HG02763 (cell line): ENCODE measurements around the gene CDC25B.
"Not testable (repeated sequence)": the region's sequence is repeated elsewhere in the genome, so short reads cannot be mapped to it uniquely, and the experiment has no call there.

Source experiments
- ATAC-seq: cut with Tn5 transposase; IDR thresholded peaks from one replicate; pipeline ENCODE4 v1.9.1; 2021; ENCODE audit warnings: mild to moderate bottlenecking, moderate library complexity; ENCODE audit not compliant: unreplicated experiment

The CDC25B gene

DNA sequence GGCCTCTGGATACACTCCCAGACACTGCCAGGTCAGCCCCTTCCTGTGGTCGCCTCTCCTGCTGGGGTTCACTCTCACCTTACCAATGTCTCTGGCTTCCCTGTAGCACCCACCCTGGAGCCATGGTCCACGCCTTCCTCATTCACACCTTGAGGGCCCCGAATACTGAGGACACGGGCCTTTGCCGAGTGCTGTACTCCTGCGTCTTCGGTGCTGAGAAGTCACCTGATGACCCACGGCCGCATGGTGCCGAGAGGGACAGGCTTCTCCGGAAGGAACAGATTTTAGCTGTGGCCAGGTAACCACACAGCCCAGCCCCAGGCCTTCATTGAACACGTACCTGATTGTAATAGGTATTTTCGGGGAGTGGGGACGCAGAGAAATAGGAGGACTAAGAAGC, 25.9 kb downstream of the CDC25B start:
- ATAC-seq: no peak

DNA sequence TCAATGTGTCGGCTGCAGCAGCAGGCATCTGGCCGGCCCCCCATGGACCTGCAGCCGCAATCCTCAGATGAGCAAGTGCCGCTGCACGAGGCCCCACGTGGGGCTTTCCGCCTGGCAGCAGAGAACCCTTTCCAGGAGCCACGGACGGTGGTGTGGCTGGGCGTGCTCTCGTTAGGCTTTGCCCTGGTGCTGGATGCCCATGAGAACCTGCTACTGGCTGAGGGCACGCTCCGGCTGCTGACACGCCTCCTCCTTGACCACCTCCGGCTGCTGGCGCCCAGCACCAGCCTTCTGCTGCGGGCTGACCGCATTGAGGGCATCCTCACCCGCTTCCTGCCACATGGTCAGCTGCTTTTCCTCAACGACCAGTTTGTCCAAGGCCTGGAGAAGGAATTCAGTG, 27.8 kb downstream of the CDC25B start:
- no peak for ATAC-seq

- no peak for ATAC-seq
These were observed 29.4 kb downstream of the CDC25B start for GRCh38 chr20:3825526-3825925.

DNA sequence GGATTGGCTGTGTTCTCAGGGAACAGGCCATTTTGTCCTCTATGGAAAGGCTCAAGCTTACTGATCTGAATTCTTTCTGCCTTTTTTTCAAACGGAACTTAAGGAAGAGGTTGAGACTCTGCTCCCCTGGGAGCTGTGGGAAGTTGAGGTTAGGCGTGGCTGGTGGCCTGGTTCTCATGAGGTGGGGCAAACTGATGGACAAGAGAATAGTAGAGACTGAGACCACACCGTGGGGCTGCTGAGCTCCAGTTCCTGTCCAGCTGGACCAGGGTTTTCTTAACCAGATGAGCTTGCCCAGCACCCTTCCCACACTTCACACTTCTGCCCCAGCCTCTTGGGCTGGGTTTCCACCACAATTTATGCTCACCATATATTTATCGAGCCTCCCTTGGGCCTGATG, 30.3 kb downstream of the CDC25B start:
- no peak for ATAC-seq

DNA sequence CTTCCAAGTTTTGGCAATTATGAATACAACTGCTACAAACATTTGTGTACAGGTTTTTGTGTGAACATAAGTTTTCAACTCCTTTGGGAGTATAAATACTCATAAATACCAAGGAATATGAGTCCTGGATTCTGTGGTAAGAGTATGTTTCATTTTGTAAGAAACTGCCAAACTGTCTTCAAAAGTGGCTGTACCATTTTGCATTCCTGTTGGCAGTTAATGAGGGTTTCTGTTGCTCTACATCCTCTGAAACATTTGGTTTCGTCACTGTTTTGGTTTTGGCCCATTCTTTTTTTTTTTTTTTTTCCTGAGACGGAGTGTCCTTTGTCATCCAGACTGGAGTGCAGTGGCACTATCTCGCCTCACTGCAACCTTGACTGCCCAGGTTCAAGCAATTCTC, 32.7 kb downstream of the CDC25B start:
- ATAC-seq: no peak

DNA sequence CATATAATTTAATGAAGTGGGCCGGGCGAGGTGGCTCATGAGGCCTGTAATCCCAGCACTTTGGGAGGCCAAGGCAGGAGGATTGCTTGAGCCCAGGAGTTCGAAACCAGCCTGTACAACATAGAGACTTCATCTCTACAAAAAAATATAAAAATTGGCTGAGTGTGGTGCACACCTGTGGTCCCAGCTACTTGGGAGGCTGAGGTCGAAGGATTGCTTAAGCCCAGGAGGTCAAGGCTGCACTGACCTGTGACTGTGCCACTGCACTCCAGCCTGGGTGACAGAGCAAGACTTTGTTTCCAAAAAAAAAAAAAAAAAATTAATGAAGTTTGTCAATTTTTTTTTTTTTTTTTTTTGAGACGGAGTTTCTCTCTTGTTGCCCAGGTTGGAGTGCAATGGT, 33.8 kb downstream of the CDC25B start:
- not testable (repeated sequence) for ATAC-seq

DNA sequence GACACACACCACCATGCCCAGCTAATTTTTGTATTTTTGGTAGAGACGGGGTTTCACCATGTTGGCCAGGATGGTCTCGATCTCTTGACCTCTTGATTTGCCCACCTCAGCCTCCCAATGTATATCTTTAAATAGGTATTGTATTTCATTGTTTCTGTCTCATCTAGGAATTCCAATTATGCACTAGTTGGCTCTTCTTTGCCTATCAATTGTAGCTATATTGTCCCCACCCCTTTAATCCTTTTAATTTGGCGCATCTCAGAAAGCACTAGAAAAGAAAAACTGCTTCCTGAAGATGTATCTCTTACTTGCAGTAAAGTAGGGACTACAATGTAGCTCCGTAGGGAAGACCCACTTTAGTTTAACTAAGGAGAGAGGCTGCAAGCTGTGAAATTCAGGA, 40.0 kb downstream of the CDC25B start:
- no peak for ATAC-seq

DNA sequence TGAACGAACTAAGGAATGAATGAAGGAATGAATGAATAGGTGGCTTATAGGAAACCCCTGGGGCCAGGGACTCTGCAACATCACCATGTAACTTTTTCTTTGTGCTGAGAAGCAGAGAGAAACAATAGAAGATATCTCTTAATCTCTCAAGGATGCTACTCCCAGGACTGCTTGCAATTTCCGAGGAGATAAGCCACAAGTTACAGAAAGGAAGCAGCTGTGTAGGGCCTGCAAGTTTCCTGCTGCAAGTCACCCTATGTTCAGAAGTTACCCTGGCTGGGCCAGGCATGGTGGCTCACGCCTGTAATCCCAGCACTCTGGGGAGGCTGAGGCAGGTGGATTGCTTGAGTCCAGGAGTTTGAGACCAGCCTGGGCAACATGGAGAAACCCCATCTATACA, 43.2 kb downstream of the CDC25B start:
- ATAC-seq: no peak

- ATAC-seq: not testable (repeated sequence)
These were observed 44.1 kb downstream of the CDC25B start for GRCh38 chr20:3840201-3840600.

DNA sequence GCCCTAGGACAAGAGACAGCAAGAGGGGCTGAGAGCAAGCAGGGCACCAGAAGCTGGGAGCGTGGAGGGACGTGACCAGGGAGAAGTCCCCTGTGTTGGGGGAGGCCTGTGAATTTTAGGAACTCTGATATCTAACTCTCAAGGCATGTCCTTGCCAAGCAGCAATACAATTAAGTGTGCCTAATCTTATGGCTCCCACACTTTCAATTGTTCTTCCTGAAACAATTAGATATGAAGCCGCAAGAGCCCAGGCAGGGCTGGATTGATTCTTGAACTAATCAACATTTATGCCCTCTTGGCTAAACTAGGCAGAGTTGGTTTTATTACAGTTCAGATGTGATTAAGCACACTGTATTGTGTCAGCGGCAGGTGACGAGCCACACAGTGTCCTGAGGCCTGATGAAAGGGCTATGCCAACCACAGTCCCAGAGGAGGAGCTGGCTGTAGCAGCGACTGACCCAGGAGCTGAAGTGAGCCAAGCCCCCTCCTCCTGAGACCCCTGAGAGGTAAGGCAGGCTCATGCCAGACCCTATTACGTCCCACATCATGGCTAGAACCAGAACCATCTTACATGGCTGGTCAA, 46.3 kb downstream of the CDC25B start:
- ATAC-seq: no peak

GRCh38 chr20:3843490-3843889, 47.4 kb downstream of the CDC25B start:
- no peak for ATAC-seq

- ATAC-seq: not testable (repeated sequence)
These were observed 48.0 kb downstream of the CDC25B start for GRCh38 chr20:3843990-3844619.

DNA sequence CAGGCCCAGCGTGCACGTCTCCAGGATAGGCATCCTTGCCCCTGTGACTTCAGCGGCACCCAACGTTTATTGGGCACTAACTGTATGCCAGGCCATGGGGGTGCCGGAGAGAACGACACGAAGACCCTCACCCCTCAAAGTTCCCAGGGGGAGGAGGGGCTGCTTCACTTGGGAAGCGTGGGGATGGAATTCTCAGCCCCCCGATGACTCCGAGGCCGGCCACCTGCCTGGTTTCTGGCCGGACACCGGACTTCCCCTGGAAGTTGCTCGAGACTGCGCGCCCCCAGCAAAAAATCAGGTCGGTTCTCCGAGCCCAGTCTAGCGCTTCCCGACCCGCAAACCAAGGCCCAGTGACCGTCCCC, 50.2 kb downstream of the CDC25B start:
- ATAC-seq: no peak

DNA sequence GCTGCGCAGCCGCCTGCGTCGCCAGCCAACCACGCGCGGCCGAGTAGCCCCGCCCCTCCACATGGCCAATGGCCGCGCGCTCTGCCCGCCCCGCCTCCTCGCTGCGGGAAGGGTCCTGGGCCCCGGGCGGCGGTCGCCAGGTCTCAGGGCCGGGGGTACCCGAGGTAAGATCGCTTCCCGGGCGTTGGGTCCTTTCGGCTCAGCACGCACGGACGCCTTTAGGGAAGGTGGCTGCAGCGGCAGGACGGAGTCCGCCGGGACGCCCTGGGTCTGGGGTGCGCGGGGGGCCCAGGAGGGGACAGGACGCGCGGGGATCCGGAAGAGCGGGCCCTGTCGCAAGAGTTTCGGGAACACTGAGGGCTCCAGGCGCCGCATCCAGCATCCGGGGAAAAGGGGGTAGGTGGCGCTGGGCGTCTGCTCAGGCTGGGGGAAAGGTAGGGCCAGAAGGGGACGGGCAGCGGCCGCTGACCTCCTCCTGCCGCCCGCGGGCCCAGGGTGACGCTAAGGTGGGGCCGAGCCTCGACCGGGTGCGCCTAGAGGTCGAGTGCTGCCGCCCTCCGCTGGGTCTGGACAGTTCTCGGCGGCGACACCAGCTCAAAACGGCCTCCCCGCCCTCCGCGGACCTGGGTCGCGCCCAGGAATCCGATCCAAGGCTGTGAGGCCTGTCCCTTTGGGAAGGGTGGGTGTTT, 50.8 kb downstream of the CDC25B start, which contains the start of gene MAVS:
Gene MAVS, plus strand, starts transcription at position 95 of the 689 bp plus-strand sequence. CDS start 7,791 bp downstream, outside the sequence.
- peak; percentile 86 for ATAC-seq

GRCh38 chr20:3847429-3847940, 51.4 kb downstream of the CDC25B start:
- no peak for ATAC-seq

DNA sequence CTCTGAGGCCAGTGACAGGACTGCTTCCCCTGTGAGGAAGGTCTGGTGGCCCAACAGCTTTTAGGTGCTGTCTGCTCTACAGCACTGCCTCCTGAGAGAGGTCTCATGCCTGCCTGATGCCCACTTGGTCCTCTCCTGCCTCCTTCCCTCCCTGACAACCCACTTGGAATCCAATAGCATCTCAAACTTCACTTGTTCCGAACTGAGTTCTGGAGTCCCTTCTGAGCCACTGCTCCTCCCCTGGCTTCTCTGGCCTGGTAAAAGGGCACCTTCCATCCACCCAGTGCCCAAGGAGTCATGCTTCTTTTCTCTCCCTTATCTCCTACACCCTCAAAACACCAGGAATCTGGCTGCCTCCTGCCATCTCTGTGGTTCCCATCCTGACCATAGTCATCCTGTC, 52.5 kb downstream of the CDC25B start:
- no peak for ATAC-seq

DNA sequence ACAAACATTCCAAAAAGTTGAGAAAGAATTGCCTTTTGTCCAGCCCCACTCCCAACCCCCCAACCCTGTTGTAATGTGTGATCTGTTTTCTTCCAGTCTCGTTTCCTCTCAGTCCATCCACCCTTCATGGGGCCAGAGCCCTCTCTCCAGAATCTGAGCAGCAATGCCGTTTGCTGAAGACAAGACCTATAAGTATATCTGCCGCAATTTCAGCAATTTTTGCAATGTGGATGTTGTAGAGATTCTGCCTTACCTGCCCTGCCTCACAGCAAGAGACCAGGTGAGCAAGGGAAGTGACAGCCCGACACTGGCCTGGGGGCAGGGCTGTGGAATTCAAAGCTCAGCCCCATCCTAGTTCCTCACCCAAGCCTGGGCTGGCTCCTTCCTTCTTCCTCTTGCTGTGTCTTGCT, 58.4 kb downstream of the CDC25B start:
- ATAC-seq: no peak
